Measurements from ENCODE around the gene EDC3. TPM values are rescaled to one million over a fixed set of nuclear protein-coding genes. Genes with fewer than 3 reads are reported as not detected.

Gene EDC3
- total and polyA plus RNA-seq, 7 donors = 11.6 to 22.0 (median 16.8) TPM

DNA sequence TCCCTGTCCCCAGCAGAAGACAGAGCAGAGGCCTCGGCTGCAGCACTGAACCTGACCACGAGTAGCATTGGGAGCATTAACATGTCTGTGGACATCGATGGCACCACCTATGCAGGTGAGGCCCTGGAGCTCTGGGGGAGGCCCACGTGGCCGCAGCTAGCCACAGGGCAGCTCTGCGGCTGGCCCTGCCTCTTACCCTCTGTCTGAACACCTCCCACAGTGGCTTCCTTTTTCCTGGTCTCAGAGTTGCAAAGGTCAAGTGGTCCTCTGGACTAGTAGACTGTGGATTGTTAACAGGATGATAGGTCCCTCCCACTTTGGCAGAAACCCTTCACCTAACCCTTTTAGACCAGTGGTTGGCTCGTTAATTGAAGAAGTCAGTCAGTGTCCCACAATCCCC lies 102.7 kb downstream of the EDC3 start:
- 87 to 89% methylated on average over 7 of the region's 7 CpGs for WGBS, 2 donors
- H3K4me3 ChIP-seq = no peak overlapping the region
- no peak for DNase-seq
- TF ChIP-seq, protein P1, sequence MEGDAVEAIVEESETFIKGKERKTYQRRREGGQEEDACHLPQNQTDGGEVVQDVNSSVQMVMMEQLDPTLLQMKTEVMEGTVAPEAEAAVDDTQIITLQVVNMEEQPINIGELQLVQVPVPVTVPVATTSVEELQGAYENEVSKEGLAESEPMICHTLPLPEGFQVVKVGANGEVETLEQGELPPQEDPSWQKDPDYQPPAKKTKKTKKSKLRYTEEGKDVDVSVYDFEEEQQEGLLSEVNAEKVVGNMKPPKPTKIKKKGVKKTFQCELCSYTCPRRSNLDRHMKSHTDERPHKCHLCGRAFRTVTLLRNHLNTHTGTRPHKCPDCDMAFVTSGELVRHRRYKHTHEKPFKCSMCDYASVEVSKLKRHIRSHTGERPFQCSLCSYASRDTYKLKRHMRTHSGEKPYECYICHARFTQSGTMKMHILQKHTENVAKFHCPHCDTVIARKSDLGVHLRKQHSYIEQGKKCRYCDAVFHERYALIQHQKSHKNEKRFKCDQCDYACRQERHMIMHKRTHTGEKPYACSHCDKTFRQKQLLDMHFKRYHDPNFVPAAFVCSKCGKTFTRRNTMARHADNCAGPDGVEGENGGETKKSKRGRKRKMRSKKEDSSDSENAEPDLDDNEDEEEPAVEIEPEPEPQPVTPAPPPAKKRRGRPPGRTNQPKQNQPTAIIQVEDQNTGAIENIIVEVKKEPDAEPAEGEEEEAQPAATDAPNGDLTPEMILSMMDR (IDR thresholded peaks at IDR 0.05) = no peak
- TF ChIP-seq EP300 (IDR thresholded peaks at IDR 0.05) (no peak), POLR2AphosphoS5 (IDR thresholded peaks at IDR 0.05) (no peak), POLR2A (IDR thresholded peaks at IDR 0.05) (no peak)
- no peaks in the 10 kb centered on the region for H3K9me3 ChIP-seq
- no peak overlapping the region for H3K27ac ChIP-seq
- intact Hi-C loops (cut with DNase I) = no loop called here
- H3K36me3 ChIP-seq = peaks cover 8 to 59% (median 19%) of the 10 kb centered on the region in 4 donors
- peaks cover 0 to 5% (median 5%) of the 10 kb centered on the region in 4 donors for H3K4me1 ChIP-seq
- H3K27me3 ChIP-seq = no peaks in the 10 kb centered on the region

GRCh38 chr15:74592222-74592621 lies 103.6 kb downstream of the EDC3 start:
- no peaks in the 10 kb centered on the region for H3K27me3 ChIP-seq
- H3K27ac ChIP-seq = no peak overlapping the region
- H3K36me3 ChIP-seq = peaks cover 8 to 59% (median 19%) of the 10 kb centered on the region in 4 donors
- H3K4me3 ChIP-seq = no peak overlapping the region
- TF ChIP-seq POLR2AphosphoS5 (IDR thresholded peaks at IDR 0.05) (no peak), EP300 (IDR thresholded peaks at IDR 0.05) (no peak), POLR2A (IDR thresholded peaks at IDR 0.05) (no peak)
- TF ChIP-seq, protein P1 (IDR thresholded peaks at IDR 0.05) = no peak
- no peaks in the 10 kb centered on the region for H3K4me1 ChIP-seq
- no peaks in the 10 kb centered on the region for H3K9me3 ChIP-seq
- no peak for DNase-seq
- WGBS, 2 donors = 87 to 94% methylated on average over 3 of the region's 3 CpGs
- intact Hi-C loops (cut with DNase I) = no loop called here

DNA sequence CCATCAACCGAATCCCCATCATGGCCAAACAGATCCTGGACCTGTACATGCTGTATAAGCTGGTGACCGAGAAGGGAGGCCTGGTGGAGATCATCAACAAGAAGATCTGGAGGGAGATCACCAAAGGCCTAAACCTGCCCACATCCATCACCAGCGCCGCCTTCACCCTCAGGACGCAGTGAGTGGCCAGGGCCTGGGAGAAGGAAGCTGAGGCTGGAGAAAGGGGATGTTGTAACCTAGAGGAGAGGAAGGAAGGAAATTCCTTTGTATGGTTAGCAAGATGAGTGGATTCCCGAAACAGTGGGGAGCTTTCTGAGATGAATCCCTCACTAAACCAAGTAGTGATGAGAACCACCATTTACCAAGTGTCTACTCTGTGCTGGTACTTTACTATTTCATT lies 106.0 kb downstream of the EDC3 start:
- H3K4me1 ChIP-seq = no peaks in the 10 kb centered on the region
- no peak overlapping the region for H3K4me3 ChIP-seq
- TF ChIP-seq POLR2A (IDR thresholded peaks at IDR 0.05) (no peak), POLR2AphosphoS5 (IDR thresholded peaks at IDR 0.05) (no peak), EP300 (IDR thresholded peaks at IDR 0.05) (no peak)
- TF ChIP-seq, protein P1 (IDR thresholded peaks at IDR 0.05) = no peak
- intact Hi-C loops (cut with DNase I) = no loop called here
- no peaks in the 10 kb centered on the region for H3K27me3 ChIP-seq
- no peak for DNase-seq
- no peak overlapping the region for H3K27ac ChIP-seq
- 94 to 96% methylated on average over 6 of the region's 6 CpGs for WGBS, 2 donors
- H3K9me3 ChIP-seq = no peaks in the 10 kb centered on the region
- peaks cover 8 to 59% (median 19%) of the 10 kb centered on the region in 4 donors for H3K36me3 ChIP-seq

DNA sequence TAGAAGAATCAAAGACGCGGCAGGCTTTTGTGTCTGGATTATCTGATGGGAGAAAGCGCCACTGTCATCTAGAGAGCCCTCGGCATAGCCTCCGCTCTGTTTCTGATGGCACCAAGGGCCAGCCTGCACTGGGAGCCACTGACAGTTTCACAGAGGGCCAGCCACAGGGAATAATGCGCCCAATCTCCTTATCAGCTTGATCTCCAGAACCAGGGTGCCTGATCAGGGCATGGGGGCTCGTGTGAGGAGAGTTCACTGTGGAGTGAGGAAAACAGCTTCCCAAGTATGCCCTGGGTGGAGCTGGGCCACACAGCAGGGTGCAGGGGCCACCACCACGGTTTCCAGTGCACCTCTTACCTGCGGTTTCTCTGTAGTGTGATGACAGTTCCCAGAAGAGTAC lies 110.0 kb downstream of the EDC3 start:
- intact Hi-C loops (cut with DNase I) = no loop called here
- H3K27ac ChIP-seq = no peak overlapping the region
- no peak for DNase-seq

More for the DNA sequence above, 110.0 kb downstream of the EDC3 start:
- Histone ChIP-seq H3K4me3 (no peak overlapping the region), H3K36me3 (peaks cover 0 to 21% (median 6%) of the 10 kb centered on the region in 4 donors), H3K27me3 (no peaks in the 10 kb centered on the region), H3K9me3 (no peaks in the 10 kb centered on the region), H3K4me1 (no peaks in the 10 kb centered on the region)
- WGBS, 2 donors = 94 to 95% methylated on average over 9 of the region's 9 CpGs
- no peak for TF ChIP-seq EP300 (IDR thresholded peaks at IDR 0.05)
- TF ChIP-seq POLR2A (IDR thresholded peaks at IDR 0.05) = no peak
- TF ChIP-seq POLR2AphosphoS5 (IDR thresholded peaks at IDR 0.05) = no peak
- TF ChIP-seq, protein P1 (IDR thresholded peaks at IDR 0.05) = no peak

All from sigmoid colon (tissue), 7 donors.